OCI-LY7 (cell line): ENCODE measurements around the gene ASB5. TPM values are rescaled to one million over a fixed set of nuclear protein-coding genes. Genes with fewer than 3 reads are reported as not detected.

ENCODE experiments used
- BruUV-seq: library from RNA; stranded (reverse); fragments of 400-500 nt; replicated peaks from 2 replicates; lab custom pipeline; 2021; lab: Mats Ljungman, UMichigan
- CTCF ChIA-PET: fragments of 300-600 bp; sonication (Branson Sonifier 250); formaldehyde crosslinking; loops from one replicate; lab custom pipeline; 2022; ENCODE audit warnings: antibody characterized with exemption; ENCODE audit not compliant: unreplicated experiment; lab: Charles Lee
- POLR2A ChIA-PET: fragments of 300-600 bp; sonication (Branson Sonifier 250); formaldehyde crosslinking; loops from one replicate; lab custom pipeline; 2022; ENCODE audit warnings: antibody characterized with exemption; lab: Charles Lee
- DNase-seq: peaks from one replicate; pipeline ENCODE4 v3.0.0-alpha.2; 2015; ENCODE audit warnings: low spot score
- H2AFZ ChIP-seq: fragments of 200-600 bp; sonication (generic), shearing (Covaris generic); 2 replicates; pipeline ENCODE4 v1.6.1; 2014; ENCODE audit warnings: mild to moderate bottlenecking, antibody characterized with exemption, low read length, moderate library complexity
- H3K27ac ChIP-seq: fragments of 200-600 bp; sonication (generic); 2 replicates; pipeline ENCODE4 v1.5.1; 2014; ENCODE audit warnings: mixed run types, low read depth, mild to moderate bottlenecking, moderate library complexity, low read length, inconsistent platforms; ENCODE audit not compliant: poor library complexity, severe bottlenecking
- H3K36me3 ChIP-seq: fragments of 200-600 bp; sonication (generic); 2 replicates; pipeline ENCODE4 v1.6.1; 2014; ENCODE audit warnings: mild to moderate bottlenecking, antibody characterized with exemption, low read length, moderate library complexity, mixed read lengths; ENCODE audit not compliant: insufficient read depth
- H3K4me1 ChIP-seq: fragments of 200-600 bp; sonication (generic); 2 replicates; pipeline ENCODE4 v1.5.1; 2014; ENCODE audit warnings: mild to moderate bottlenecking, low read length; ENCODE audit not compliant: insufficient read depth, poor library complexity, severe bottlenecking
- H3K4me2 ChIP-seq: fragments of 200-600 bp; sonication (generic); 2 replicates; pipeline ENCODE4 v1.6.1; 2014; ENCODE audit warnings: mild to moderate bottlenecking, low read length
- H3K4me3 ChIP-seq: fragments of 200-600 bp; sonication (generic); 2 replicates; pipeline ENCODE4 v1.5.1; 2014; ENCODE audit warnings: mild to moderate bottlenecking, low read depth, low read length; ENCODE audit not compliant: poor library complexity, severe bottlenecking
- H3K79me2 ChIP-seq: fragments of 200-600 bp; sonication (generic); 2 replicates; pipeline ENCODE4 v1.6.1; 2016; ENCODE audit warnings: low read depth, mild to moderate bottlenecking, low read length, moderate library complexity, mixed read lengths; ENCODE audit not compliant: insufficient read depth
- H3K9me2 ChIP-seq: fragments of 200-600 bp; sonication (generic); 2 replicates; pipeline ENCODE4 v1.6.1; 2016; ENCODE audit warnings: mild to moderate bottlenecking, low read length, mixed read lengths; ENCODE audit not compliant: insufficient read depth
- H3K9me3 ChIP-seq: fragments of 200-600 bp; sonication (generic); 2 replicates; pipeline ENCODE4 v1.6.1; 2014; ENCODE audit warnings: mild to moderate bottlenecking, mixed run types, low read length, mixed read lengths
- H4K20me1 ChIP-seq: fragments of 200-600 bp; sonication (generic); 2 replicates; pipeline ENCODE4 v1.6.1; 2014; ENCODE audit warnings: mild to moderate bottlenecking, antibody characterized with exemption, low read length, moderate library complexity, mixed read lengths; ENCODE audit not compliant: insufficient read depth
- EZH2phosphoT487 ChIP-seq: fragments of 200-600 bp; sonication (generic); IDR thresholded peaks from 2 replicates; pipeline ENCODE4 v1.6.1; 2018; ENCODE audit warnings: low read depth, borderline replicate concordance, mild to moderate bottlenecking, mixed run types, antibody characterized with exemption, low read length, moderate library complexity, mixed read lengths
- intact Hi-C: fragments of 100-400 bp; cut with micrococcal nuclease; formaldehyde crosslinking; loops from one replicate; pipeline ENCODE4 v1.10.0; 2022; ENCODE audit not compliant: unreplicated experiment
- total RNA-seq, 2 experiments: library from RNA; depleted of rRNA in 1 of 2; stranded (reverse); fragments of >200 nt in 1 of 2; shearing (Covaris generic) in 1 of 2; gene quantifications; 2 replicates each; pipeline ENCODE4 v1.2.3, GENCODE V29; 2014 to 2022
- TF ChIP-seq, protein P1 (sequence below): fragments of 200-600 bp; sonication (generic); conservative IDR thresholded peaks from 2 replicates; pipeline ENCODE4 v1.5.1; 2014; ENCODE audit warnings: mild to moderate bottlenecking, antibody characterized with exemption, low read length, moderate library complexity, mixed read lengths

The ASB5 gene
- total RNA-seq, 2 experiments from 2014 or later, result not detected

DNA sequence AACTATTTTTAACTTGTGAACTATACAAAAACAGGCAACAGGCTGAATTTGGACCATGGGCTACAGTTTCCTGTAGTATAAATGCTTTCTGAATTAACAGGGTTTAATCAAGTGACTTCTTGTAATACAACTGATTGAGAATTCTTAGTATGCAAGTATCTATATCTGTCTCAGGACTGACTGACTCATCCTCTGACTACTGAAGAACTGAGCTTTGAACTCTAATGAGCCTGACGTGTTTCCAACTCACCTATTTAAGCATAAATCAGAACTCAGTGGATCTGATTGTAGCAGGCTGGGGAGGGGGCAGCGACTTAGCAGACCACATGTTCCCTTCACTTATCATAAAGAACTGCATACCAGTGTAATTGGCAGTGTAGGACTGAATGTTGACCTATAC, 81.4 kb downstream of the ASB5 start:
- POLR2A ChIA-PET, result interaction anchor here (0.7 kb wide), 1 partner anchor 473 kb away, joined by 4 read pairs; no protein-coding TSS in a partner anchor
- no peaks in the 10 kb centered on the region for H3K9me3 ChIP-seq
- TF ChIP-seq, protein P1, sequence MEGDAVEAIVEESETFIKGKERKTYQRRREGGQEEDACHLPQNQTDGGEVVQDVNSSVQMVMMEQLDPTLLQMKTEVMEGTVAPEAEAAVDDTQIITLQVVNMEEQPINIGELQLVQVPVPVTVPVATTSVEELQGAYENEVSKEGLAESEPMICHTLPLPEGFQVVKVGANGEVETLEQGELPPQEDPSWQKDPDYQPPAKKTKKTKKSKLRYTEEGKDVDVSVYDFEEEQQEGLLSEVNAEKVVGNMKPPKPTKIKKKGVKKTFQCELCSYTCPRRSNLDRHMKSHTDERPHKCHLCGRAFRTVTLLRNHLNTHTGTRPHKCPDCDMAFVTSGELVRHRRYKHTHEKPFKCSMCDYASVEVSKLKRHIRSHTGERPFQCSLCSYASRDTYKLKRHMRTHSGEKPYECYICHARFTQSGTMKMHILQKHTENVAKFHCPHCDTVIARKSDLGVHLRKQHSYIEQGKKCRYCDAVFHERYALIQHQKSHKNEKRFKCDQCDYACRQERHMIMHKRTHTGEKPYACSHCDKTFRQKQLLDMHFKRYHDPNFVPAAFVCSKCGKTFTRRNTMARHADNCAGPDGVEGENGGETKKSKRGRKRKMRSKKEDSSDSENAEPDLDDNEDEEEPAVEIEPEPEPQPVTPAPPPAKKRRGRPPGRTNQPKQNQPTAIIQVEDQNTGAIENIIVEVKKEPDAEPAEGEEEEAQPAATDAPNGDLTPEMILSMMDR, result no peak
- TF ChIP-seq EZH2phosphoT487, result no peak
- no peaks in the 10 kb centered on the region for H3K9me2 ChIP-seq
- no peak for DNase-seq
- no TSS peak for BruUV-seq
- no peak overlapping the region for H3K4me2 ChIP-seq
- no peak overlapping the region for H3K4me3 ChIP-seq
- CTCF ChIA-PET, result no interaction called here
- no peaks in the 10 kb centered on the region for H3K4me1 ChIP-seq
- intact Hi-C loops, result no loop called here
- H3K36me3 ChIP-seq, result no peaks in the 10 kb centered on the region
- no peaks in the 10 kb centered on the region for H4K20me1 ChIP-seq
- no peaks in the 10 kb centered on the region for H3K79me2 ChIP-seq
- H2AFZ ChIP-seq, result no peak overlapping the region
- no peak overlapping the region for H3K27ac ChIP-seq

DNA sequence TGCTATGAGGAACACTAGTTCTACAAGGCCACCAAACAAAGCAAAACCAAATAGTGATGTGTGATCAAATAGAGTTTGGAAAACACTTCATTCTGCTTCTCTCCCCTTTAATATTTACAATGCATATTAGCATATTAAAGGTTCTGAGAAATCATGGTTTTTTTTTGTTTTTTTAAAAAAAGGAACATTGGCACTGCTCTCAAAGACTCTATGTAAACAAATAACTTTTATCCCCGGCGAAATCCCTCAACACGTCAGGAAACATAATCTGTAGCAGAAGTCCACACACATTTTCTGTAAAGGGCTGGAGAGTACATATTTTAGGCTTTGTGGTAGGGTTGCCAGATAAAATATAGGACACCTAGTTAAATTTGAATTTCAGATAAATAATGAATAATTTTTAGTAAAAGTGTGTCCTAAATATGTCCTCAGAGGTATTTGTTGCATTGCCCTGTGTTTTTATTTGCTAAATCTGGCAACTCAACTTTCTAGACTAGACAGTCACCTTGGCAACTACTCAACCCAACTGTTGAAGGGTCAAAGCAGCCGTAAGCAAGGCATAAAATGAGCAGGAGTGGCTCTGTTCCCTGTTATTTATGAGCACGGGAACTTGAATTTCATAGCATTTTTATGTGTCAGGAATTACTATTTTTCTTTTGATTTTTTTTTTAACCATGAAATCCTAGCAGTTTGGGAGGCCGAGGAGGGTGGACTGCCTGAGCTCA, 82.2 kb downstream of the ASB5 start:
- no peaks in the 10 kb centered on the region for H3K4me1 ChIP-seq
- DNase-seq, result no peak
- no peaks in the 10 kb centered on the region for H4K20me1 ChIP-seq
- H2AFZ ChIP-seq, result no peak overlapping the region
- H3K27ac ChIP-seq, result no peak overlapping the region
- TF ChIP-seq EZH2phosphoT487, result no peak
- TF ChIP-seq, protein P1, result no peak
- H3K4me2 ChIP-seq, result no peak overlapping the region
- H3K79me2 ChIP-seq, result no peaks in the 10 kb centered on the region
- H3K36me3 ChIP-seq, result no peaks in the 10 kb centered on the region
- H3K9me3 ChIP-seq, result no peaks in the 10 kb centered on the region
- intact Hi-C loops, result no loop called here
- POLR2A ChIA-PET, result interaction anchor here (0.7 kb wide), 1 partner anchor 472 kb away, joined by 4 read pairs; no protein-coding TSS in a partner anchor
- H3K4me3 ChIP-seq, result no peak overlapping the region
- no TSS peak for BruUV-seq
- H3K9me2 ChIP-seq, result no peaks in the 10 kb centered on the region
- CTCF ChIA-PET, result no interaction called here

DNA sequence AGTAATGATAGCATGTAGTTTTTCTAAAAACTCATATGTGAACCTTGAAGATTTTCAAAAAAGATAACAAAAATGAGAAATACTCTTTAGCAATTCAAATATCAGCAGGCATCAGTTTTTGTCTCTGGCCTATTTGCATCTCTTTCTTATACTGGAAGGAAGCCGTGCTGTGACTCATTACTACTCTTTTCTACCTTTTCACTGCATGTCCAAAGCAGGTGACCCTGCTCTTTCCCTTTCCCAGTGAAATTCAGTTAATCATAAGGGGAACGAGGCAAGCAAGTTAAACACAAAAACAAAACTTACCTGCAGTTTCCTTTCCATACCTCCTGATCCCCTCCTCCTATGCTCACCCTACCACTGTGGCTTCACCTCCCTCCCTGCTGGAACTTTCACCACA, 83.0 kb downstream of the ASB5 start:
- no peak overlapping the region for H3K4me2 ChIP-seq
- no peaks in the 10 kb centered on the region for H3K36me3 ChIP-seq
- H3K9me2 ChIP-seq, result no peaks in the 10 kb centered on the region
- no peak overlapping the region for H2AFZ ChIP-seq
- TF ChIP-seq EZH2phosphoT487, result no peak
- TF ChIP-seq, protein P1, result no peak
- no peaks in the 10 kb centered on the region for H4K20me1 ChIP-seq
- no peaks in the 10 kb centered on the region for H3K9me3 ChIP-seq
- no peaks in the 10 kb centered on the region for H3K4me1 ChIP-seq
- no peak overlapping the region for H3K27ac ChIP-seq
- no peak overlapping the region for H3K4me3 ChIP-seq
- intact Hi-C loops, result no loop called here
- POLR2A ChIA-PET, result no interaction called here
- H3K79me2 ChIP-seq, result no peaks in the 10 kb centered on the region
- no peak for DNase-seq
- no TSS peak for BruUV-seq
- CTCF ChIA-PET, result no interaction called here
